Peyer's patch (tissue), 4 donors: Measurements from ENCODE around the gene NKAIN2.

Experiments used
- POLR2A ChIP-seq, 2 donors: fragments of 450-650 bp; IDR thresholded peaks; one replicate each; pipeline ENCODE4 v1.5.1; 2017; ENCODE audit warnings: antibody characterized with exemption in 2 of 2, mild to moderate bottlenecking in 2 of 2, moderate library complexity in 2 of 2
- TF ChIP-seq, protein P1 (sequence below), 6 experiments: fragments of 450-650 bp in 4 of 6; fragments of 200-600 bp in 2 of 6; sonication (generic) in 1 of 6; IDR thresholded peaks; one replicate each; pipeline ENCODE4 v1.5.1; 2017 to 2019; ENCODE audit warnings: antibody characterized with exemption in 6 of 6, mild to moderate bottlenecking in 3 of 6, moderate library complexity in 1 of 6

DNA sequence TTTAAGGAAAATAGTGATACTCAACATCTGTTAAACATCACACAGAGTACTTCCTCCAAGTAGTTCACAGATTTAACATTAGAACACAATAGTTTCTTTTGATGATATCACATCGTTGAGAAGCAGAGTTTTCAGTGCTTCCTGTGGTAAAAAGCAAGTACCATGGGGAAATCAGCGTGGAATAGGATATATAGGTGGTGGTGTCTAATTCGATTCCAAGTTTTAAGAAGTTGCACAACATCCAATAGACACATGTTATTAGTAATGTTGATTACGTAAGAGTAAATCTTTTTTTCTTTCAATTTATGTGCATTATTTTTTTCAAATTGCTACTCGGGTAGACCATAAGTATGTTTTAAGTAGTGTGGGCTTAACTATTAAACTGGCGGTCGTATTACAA lies 360.7 kb downstream of the NKAIN2 start:
- TF ChIP-seq, protein P1, sequence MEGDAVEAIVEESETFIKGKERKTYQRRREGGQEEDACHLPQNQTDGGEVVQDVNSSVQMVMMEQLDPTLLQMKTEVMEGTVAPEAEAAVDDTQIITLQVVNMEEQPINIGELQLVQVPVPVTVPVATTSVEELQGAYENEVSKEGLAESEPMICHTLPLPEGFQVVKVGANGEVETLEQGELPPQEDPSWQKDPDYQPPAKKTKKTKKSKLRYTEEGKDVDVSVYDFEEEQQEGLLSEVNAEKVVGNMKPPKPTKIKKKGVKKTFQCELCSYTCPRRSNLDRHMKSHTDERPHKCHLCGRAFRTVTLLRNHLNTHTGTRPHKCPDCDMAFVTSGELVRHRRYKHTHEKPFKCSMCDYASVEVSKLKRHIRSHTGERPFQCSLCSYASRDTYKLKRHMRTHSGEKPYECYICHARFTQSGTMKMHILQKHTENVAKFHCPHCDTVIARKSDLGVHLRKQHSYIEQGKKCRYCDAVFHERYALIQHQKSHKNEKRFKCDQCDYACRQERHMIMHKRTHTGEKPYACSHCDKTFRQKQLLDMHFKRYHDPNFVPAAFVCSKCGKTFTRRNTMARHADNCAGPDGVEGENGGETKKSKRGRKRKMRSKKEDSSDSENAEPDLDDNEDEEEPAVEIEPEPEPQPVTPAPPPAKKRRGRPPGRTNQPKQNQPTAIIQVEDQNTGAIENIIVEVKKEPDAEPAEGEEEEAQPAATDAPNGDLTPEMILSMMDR (IDR thresholded peaks at IDR 0.05), result no peak
- no peak for TF ChIP-seq POLR2A (IDR thresholded peaks at IDR 0.05)
